Measurements from ENCODE around the gene MAP2K5.

The MAP2K5 gene

GRCh38 chr15:67548862-67549651, 6.6 kb downstream of the MAP2K5 start:
- TF ChIP-seq ZFX (IDR thresholded peaks at IDR 0.05; ENCODE audit: borderline replicate concordance), result no peak
- TF ChIP-seq, protein P1, sequence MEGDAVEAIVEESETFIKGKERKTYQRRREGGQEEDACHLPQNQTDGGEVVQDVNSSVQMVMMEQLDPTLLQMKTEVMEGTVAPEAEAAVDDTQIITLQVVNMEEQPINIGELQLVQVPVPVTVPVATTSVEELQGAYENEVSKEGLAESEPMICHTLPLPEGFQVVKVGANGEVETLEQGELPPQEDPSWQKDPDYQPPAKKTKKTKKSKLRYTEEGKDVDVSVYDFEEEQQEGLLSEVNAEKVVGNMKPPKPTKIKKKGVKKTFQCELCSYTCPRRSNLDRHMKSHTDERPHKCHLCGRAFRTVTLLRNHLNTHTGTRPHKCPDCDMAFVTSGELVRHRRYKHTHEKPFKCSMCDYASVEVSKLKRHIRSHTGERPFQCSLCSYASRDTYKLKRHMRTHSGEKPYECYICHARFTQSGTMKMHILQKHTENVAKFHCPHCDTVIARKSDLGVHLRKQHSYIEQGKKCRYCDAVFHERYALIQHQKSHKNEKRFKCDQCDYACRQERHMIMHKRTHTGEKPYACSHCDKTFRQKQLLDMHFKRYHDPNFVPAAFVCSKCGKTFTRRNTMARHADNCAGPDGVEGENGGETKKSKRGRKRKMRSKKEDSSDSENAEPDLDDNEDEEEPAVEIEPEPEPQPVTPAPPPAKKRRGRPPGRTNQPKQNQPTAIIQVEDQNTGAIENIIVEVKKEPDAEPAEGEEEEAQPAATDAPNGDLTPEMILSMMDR (IDR thresholded peaks at IDR 0.05), result no peak
- H3K27ac ChIP-seq, result no peak overlapping the region

GRCh38 chr15:67549736-67550135, 7.2 kb downstream of the MAP2K5 start:
- H3K27ac ChIP-seq, result no peak overlapping the region
- TF ChIP-seq, protein P1 (IDR thresholded peaks at IDR 0.05), result no peak

- TF ChIP-seq, protein P1 (IDR thresholded peaks at IDR 0.05), result no peak
- TF ChIP-seq ZFX (IDR thresholded peaks at IDR 0.05; ENCODE audit: borderline replicate concordance), result no peak
- H3K27ac ChIP-seq, result no peak overlapping the region
Observed at GRCh38 chr15:67550522-67550921, 8.0 kb downstream of the MAP2K5 start.

DNA sequence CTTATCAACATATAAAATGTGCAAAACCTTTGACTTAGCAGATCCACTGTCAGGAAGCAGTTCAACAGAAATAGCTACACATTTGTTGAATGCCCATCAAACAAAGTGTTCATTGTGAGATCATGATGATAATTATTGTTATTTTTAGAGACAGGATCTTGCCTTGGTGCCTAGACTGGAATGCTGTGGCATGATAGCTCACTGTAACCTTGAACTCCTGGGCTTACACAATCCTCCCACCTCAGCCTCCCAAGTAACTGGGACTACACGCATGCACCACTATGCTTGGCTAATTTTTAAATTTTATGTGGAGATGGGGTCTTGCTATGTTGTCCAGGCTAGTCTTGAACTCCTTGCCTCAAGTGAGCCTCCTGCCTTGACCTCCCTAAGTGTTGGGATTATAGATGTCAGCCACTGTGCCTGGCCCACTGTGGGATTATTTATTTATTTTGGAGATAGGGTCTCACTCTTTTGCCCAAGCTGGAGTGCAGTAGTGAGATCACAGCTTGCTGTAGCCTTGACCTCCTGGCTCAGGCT, 8.8 kb downstream of the MAP2K5 start:
- TF ChIP-seq ZFX (IDR thresholded peaks at IDR 0.05; ENCODE audit: borderline replicate concordance), result no peak
- TF ChIP-seq, protein P1 (IDR thresholded peaks at IDR 0.05), result no peak
- H3K27ac ChIP-seq, result no peak overlapping the region

DNA sequence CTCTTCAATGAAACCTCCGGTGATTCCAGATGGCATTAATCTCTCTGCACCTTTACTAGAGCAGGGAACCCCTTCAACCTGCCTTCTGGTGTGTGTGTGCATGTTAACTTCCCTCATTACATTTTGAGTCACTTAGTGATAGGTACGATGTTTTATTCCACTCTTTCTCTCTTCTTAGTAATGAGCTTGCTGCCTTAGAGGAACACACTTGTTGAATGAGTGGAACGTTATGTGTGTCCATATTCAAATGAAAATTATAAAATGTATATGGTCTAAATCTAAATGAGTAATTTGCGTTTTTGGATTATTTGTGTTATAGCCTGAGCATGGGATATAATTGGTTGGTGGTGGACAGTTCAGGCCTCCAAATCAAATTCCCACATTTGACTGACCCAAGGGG, 12.1 kb downstream of the MAP2K5 start:
- H3K27ac ChIP-seq, result no peak overlapping the region
- TF ChIP-seq, protein P1 (IDR thresholded peaks at IDR 0.05), result no peak
- no peak for TF ChIP-seq ZFX (IDR thresholded peaks at IDR 0.05; ENCODE audit: borderline replicate concordance)

- H3K27ac ChIP-seq, result no peak overlapping the region
- no peak for TF ChIP-seq ZFX (IDR thresholded peaks at IDR 0.05; ENCODE audit: borderline replicate concordance)
- TF ChIP-seq, protein P1 (IDR thresholded peaks at IDR 0.05), result no peak
Observed at GRCh38 chr15:67556976-67557570, 14.6 kb downstream of the MAP2K5 start.

DNA sequence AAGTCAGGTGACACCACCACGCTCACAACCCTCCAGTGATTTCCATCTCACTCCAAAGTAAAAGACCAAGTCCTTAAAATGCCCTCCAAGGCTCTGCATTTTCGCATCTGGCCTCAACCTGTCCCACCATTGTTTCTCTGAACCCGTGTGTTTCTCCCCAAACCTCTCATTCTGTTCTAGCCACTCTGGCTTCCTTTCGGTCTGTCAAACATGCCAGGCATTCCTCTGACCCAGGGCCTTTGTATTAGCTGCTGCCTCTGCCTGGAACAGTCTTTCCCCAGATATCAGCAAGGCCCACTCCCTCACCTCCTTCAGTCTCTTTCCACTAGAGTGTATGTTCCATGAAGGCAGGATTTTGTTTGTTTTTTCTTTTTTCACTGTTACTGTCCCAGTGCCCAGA, 16.0 kb downstream of the MAP2K5 start:
- no peak overlapping the region for H3K27ac ChIP-seq
- TF ChIP-seq, protein P1 (IDR thresholded peaks at IDR 0.05), result no peak
- TF ChIP-seq ZFX (IDR thresholded peaks at IDR 0.05; ENCODE audit: borderline replicate concordance), result no peak
